B cell (primary cell): Measurements from ENCODE around the gene THEM5. TPM values are rescaled to one million over a fixed set of nuclear protein-coding genes. Genes with fewer than 3 reads are reported as not detected.

Experiments
- ATAC-seq: fragments of 200-7000 bp; cut with Tn5 transposase; one replicate; pipeline ENCODE4 v1.10.0; 2021; ENCODE audit warnings: low read depth, mild to moderate bottlenecking, moderate number of reproducible peaks, moderate library complexity
- CTCF ChIA-PET: fragments of 350-600 bp; sonication (Branson Sonifier 250); formaldehyde crosslinking; loops from one replicate; lab custom pipeline; 2021; ENCODE audit warnings: antibody characterized with exemption, inconsistent platforms; lab: Charles Lee
- POLR2A ChIA-PET: fragments of 350-600 bp; sonication (Branson Sonifier 250); formaldehyde crosslinking; loops from one replicate; lab custom pipeline; 2021; ENCODE audit warnings: antibody characterized with exemption; lab: Charles Lee
- DNase-seq: peaks from one replicate; pipeline ENCODE4 v3.0.0; 2013
- H2AFZ ChIP-seq: 2 replicates; pipeline ENCODE4 v1.6.1; 2012; ENCODE audit warnings: mild to moderate bottlenecking, low read depth, low read length; ENCODE audit not compliant: insufficient read depth, poor library complexity, severe bottlenecking
- H3K27ac ChIP-seq, 2 donors: 1 replicate in 1 of 2; 2 replicates in 1 of 2; pipeline ENCODE4 v1.5.1; 2012 to 2013; ENCODE audit warnings: low read length in 2 of 2, mild to moderate bottlenecking in 2 of 2, moderate library complexity in 1 of 2
- H3K27me3 ChIP-seq, 4 experiments: fragments of 200-600 bp in 1 of 4; sonication (generic) in 1 of 4; replicated peaks in 1 of 4; 1 replicate in 2 of 4; 2 replicates in 2 of 4; pipeline versions ENCODE4 v1.6.1 to v1.7.0; 2013 to 2016; ENCODE audit warnings: low read length in 3 of 4, mild to moderate bottlenecking in 2 of 4, mixed read lengths in 1 of 4, moderate library complexity in 1 of 4; ENCODE audit not compliant: insufficient read depth in 4 of 4, control insufficient read depth in 3 of 4; ENCODE audit errors: control extremely low read depth in 1 of 4
- H3K36me3 ChIP-seq, 2 experiments: replicated peaks in 1 of 2; 1 replicate in 1 of 2; 2 replicates in 1 of 2; pipeline versions ENCODE4 v1.6.1 to v1.7.1; 2013; ENCODE audit warnings: low read length in 1 of 2; ENCODE audit not compliant: insufficient read depth in 2 of 2, control insufficient read depth in 1 of 2; ENCODE audit errors: control extremely low read depth in 1 of 2, extremely low read depth in 1 of 2
- H3K4me1 ChIP-seq, 2 donors: fragments of 200-600 bp in 1 of 2; sonication (generic) in 1 of 2; 1 replicate in 1 of 2; 2 replicates in 1 of 2; pipeline versions ENCODE4 v1.5.1 to v1.6.1; 2013 to 2017; ENCODE audit warnings: low read length in 2 of 2; ENCODE audit not compliant: control insufficient read depth in 2 of 2, insufficient read depth in 2 of 2
- H3K4me2 ChIP-seq: replicated peaks from 2 replicates; pipeline ENCODE3; 2012; ENCODE audit warnings: mild to moderate bottlenecking, low read depth, low read length; ENCODE audit not compliant: poor library complexity, severe bottlenecking
- H3K4me3 ChIP-seq, 5 experiments: fragments of 200-600 bp in 1 of 5; sonication (generic) in 1 of 5; 1 replicate in 3 of 5; 2 replicates in 2 of 5; pipeline versions ENCODE4 v1.5.1 to v1.7.0; 2011 to 2016; ENCODE audit warnings: low read length in 4 of 5, mild to moderate bottlenecking in 4 of 5, low read depth in 2 of 5, control low read depth in 1 of 5, moderate library complexity in 1 of 5; ENCODE audit not compliant: insufficient read depth in 1 of 5; ENCODE audit errors: control extremely low read depth in 1 of 5, extremely low read depth in 1 of 5
- H3K79me2 ChIP-seq: fragments of 200-600 bp; sonication (generic); one replicate; pipeline ENCODE4 v1.6.0; 2016; ENCODE audit warnings: low read length; ENCODE audit not compliant: control insufficient read depth, insufficient read depth
- H3K9ac ChIP-seq: fragments of 200-600 bp; sonication (generic); 2 replicates; pipeline ENCODE4 v1.6.1; 2017; ENCODE audit warnings: mild to moderate bottlenecking, low read length, moderate library complexity
- H3K9me3 ChIP-seq, 3 donors: one replicate each; pipeline versions ENCODE4 v1.6.1 to v1.7.1; 2013; ENCODE audit warnings: low read length in 2 of 3; ENCODE audit not compliant: control insufficient read depth in 2 of 3, insufficient read depth in 1 of 3; ENCODE audit errors: control extremely low read depth in 1 of 3
- H4K20me1 ChIP-seq: 2 replicates; pipeline ENCODE4 v1.6.0; 2012; ENCODE audit warnings: mild to moderate bottlenecking, low read length; ENCODE audit not compliant: insufficient read depth, control insufficient read depth, poor library complexity, severe bottlenecking
- H3K27ac Mint-ChIP-seq: one replicate; pipeline ENCODE4 v1.8.0; 2021; ENCODE audit warnings: mixed read lengths
- H3K27me3 Mint-ChIP-seq: one replicate; pipeline ENCODE4 v1.8.0; 2021; ENCODE audit warnings: mixed read lengths
- H3K4me1 Mint-ChIP-seq: one replicate; pipeline ENCODE4 v1.8.0; 2021; ENCODE audit warnings: mixed read lengths
- H3K4me3 Mint-ChIP-seq: one replicate; pipeline ENCODE4 v1.8.0; 2021; ENCODE audit warnings: mixed read lengths
- H3K9me3 Mint-ChIP-seq: one replicate; pipeline ENCODE4 v1.8.0; 2022; ENCODE audit warnings: mixed read lengths; ENCODE audit not compliant: insufficient read depth
- CTCF ChIP-seq: fragments of 200-600 bp; IDR thresholded peaks from one replicate; pipeline ENCODE4 v1.8.0; 2022; ENCODE audit warnings: antibody characterized with exemption, mild to moderate bottlenecking
- EZH2 ChIP-seq: IDR thresholded peaks from 2 replicates; pipeline ENCODE4 v1.6.1; 2012; ENCODE audit warnings: borderline replicate concordance, low read depth, mild to moderate bottlenecking, moderate library complexity, low read length; ENCODE audit not compliant: insufficient read depth, poor library complexity, severe bottlenecking
- WGBS: methylation state at CpG from one replicate; pipeline ENCODE4 v1.1.5; 2013; ENCODE audit warnings: missing lambda C conversion rate; ENCODE audit not compliant: insufficient coverage; 5-methylcytosine and 5-hydroxymethylcytosine counted together
- intact Hi-C: fragments of 100-400 bp; cut with micrococcal nuclease; formaldehyde crosslinking; loops from one replicate; pipeline ENCODE4 v1.10.0; 2022
- polyA plus RNA-seq: library from polyadenylated mRNA; depleted of rRNA; stranded (reverse); fragments of >200 nt; gene quantifications from 2 replicates; pipeline ENCODE4 v1.2.3, GENCODE V29; 2012
- total RNA-seq, 2 donors: library from RNA; stranded (reverse); fragments of 120-200 nt in 1 of 2; gene quantifications; 1 replicate in 1 of 2; 2 replicates in 1 of 2; pipeline versions ENCODE4 v1.2.3 to v1.2.4, GENCODE V29; 2013 to 2022

The THEM5 gene
- total and polyA plus RNA-seq, 2 donors (not counting 1 experiment from before 2014, with no cell fraction given), result not detected

- Mint-ChIP-seq H3K4me1 (no peaks in the 10 kb centered on the region), H3K27me3 (no peaks in the 10 kb centered on the region), H3K27ac (no peak overlapping the region), H3K9me3 (no peaks in the 10 kb centered on the region), H3K4me3 (no peak overlapping the region)
- Histone ChIP-seq H3K4me2 (no peak overlapping the region), H3K4me3 (no peak overlapping the region), H3K4me1 (no peaks in the 10 kb centered on the region), H3K36me3 (peaks cover 0 to 14% of the 10 kb centered on the region in 2 experiments), H3K27me3 (no peaks in the 10 kb centered on the region), H3K79me2 (no peaks in the 10 kb centered on the region), H3K27ac (no peak overlapping the region), H2AFZ (no peak overlapping the region), H4K20me1 (no peaks in the 10 kb centered on the region), H3K9me3 (no peaks in the 10 kb centered on the region), H3K9ac (no peak overlapping the region)
- TF ChIP-seq CTCF, result no peak
- no peak for TF ChIP-seq EZH2
- 96% methylated on average over 3 of the region's 3 CpGs for WGBS
- ChIA-PET POLR2A (no interaction called here), CTCF (interaction anchor here (1.2 to 8.9 kb wide), 3 partner anchors 42 to 110 kb away, joined by 3 to 115 read pairs (median 5); no protein-coding TSS in a partner anchor)
- DNase-seq (no peak), ATAC-seq (no peak)
- intact Hi-C loops, result no loop called here
Measured at GRCh38 chr1:151891512-151891911, 38.0 kb upstream of the THEM5 start.

- ATAC-seq (no peak), DNase-seq (peak; percentile 48)
- H3K9me3 ChIP-seq, result no peaks in the 10 kb centered on the region
- H3K4me3 ChIP-seq, result no peak overlapping the region
- Mint-ChIP-seq H3K4me3 (no peak overlapping the region), H3K27ac (no peak overlapping the region), H3K4me1 (peaks cover 7% of the 10 kb centered on the region), H3K27me3 (no peaks in the 10 kb centered on the region), H3K9me3 (no peaks in the 10 kb centered on the region)
- no peaks in the 10 kb centered on the region for H3K27me3 ChIP-seq
- WGBS, result 100% methylated on average over 1 of the region's 2 CpGs
- no peak overlapping the region for H3K27ac ChIP-seq
- peaks cover 6 to 8% of the 10 kb centered on the region in 2 donors for H3K4me1 ChIP-seq
- no peaks in the 10 kb centered on the region for H3K79me2 ChIP-seq
- H3K36me3 ChIP-seq, result peaks cover 0 to 14% of the 10 kb centered on the region in 2 experiments
- intact Hi-C loops, result loop anchor here (1.0 to 5.0 kb wide), 3 partner anchors 43 to 112 kb away; no protein-coding TSS in a partner anchor
- H4K20me1 ChIP-seq, result no peaks in the 10 kb centered on the region
- ChIA-PET POLR2A (no interaction called here), CTCF (interaction anchor here (0.9 to 8.9 kb wide), 8 partner anchors 11 to 130 kb away, joined by 3 to 115 read pairs (median 4); partner anchors contain the start of gene THEM4)
- H3K4me2 ChIP-seq, result no peak overlapping the region
- H2AFZ ChIP-seq, result no peak overlapping the region
- TF ChIP-seq CTCF, result peak; percentile 68
- no peak for TF ChIP-seq EZH2
- no peak overlapping the region for H3K9ac ChIP-seq
Measured at GRCh38 chr1:151888972-151889570, 35.6 kb upstream of the THEM5 start.
